Measurements from ENCODE around the gene MACF1.

The MACF1 gene

GRCh38 chr1:39392851-39393573 is 188.5 kb downstream of the MACF1 start:
- FAIRE-seq = no peak
- no peak for DNase-seq (ENCODE audit: insufficient read length, low spot score)
- TF ChIP-seq POLR2AphosphoS5 (IDR thresholded peaks at IDR 0.05; ENCODE audit: low read depth, low read length) (no peak), PAX5 (IDR thresholded peaks at IDR 0.05; ENCODE audit: insufficient read depth, low read length, severe bottlenecking) (no peak), POLR2A (IDR thresholded peaks at IDR 0.05; ENCODE audit: low read depth, low read length) (no peak), TAF1 (IDR thresholded peaks at IDR 0.05; ENCODE audit: low read depth, low read length) (no peak), POU2F2 (IDR thresholded peaks at IDR 0.05; ENCODE audit: low read depth, low read length) (no peak), SPI1 (IDR thresholded peaks at IDR 0.05; ENCODE audit: low read depth, low read length) (no peak)

GRCh38 chr1:39393645-39394044 is 189.2 kb downstream of the MACF1 start:
- no peak for FAIRE-seq

DNA sequence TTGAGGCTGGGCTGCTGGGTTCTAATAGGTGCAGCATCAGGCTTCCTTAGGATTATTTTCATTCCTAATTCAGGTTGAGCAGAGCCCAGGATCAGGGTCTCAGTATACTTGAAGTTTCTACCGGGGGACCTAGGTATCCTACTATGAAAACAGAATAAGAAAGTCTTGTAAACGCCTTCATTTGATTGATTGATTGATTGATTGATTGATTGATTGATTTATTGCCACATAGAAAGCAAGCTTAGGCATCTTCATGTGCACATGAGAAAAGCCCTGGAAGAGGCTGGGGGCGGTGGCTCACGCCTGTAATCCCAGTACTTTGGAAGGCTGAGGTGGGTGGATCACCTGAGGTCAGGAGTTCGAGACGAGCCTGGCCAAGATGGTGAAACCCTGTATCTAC is 189.6 kb downstream of the MACF1 start:
- TF ChIP-seq PAX5 (IDR thresholded peaks at IDR 0.05; ENCODE audit: insufficient read depth, low read length, severe bottlenecking) = no peak
- TF ChIP-seq POLR2A (IDR thresholded peaks at IDR 0.05; ENCODE audit: low read depth, low read length) = no peak
- no peak for TF ChIP-seq SPI1 (IDR thresholded peaks at IDR 0.05; ENCODE audit: low read depth, low read length)
- TF ChIP-seq TAF1 (IDR thresholded peaks at IDR 0.05; ENCODE audit: low read depth, low read length) = no peak
- TF ChIP-seq POU2F2 (IDR thresholded peaks at IDR 0.05; ENCODE audit: low read depth, low read length) = no peak
- TF ChIP-seq POLR2AphosphoS5 (IDR thresholded peaks at IDR 0.05; ENCODE audit: low read depth, low read length) = no peak
- no peak for FAIRE-seq
- DNase-seq (ENCODE audit: insufficient read length, low spot score) = no peak

More at GRCh38 chr1:39393645-39394044, 189.2 kb downstream of the MACF1 start:
- DNase-seq (ENCODE audit: insufficient read length, low spot score) = no peak
- no peak for TF ChIP-seq SPI1 (IDR thresholded peaks at IDR 0.05; ENCODE audit: low read depth, low read length)
- TF ChIP-seq POLR2AphosphoS5 (IDR thresholded peaks at IDR 0.05; ENCODE audit: low read depth, low read length) = no peak
- no peak for TF ChIP-seq POU2F2 (IDR thresholded peaks at IDR 0.05; ENCODE audit: low read depth, low read length)
- TF ChIP-seq POLR2A (IDR thresholded peaks at IDR 0.05; ENCODE audit: low read depth, low read length) = no peak
- no peak for TF ChIP-seq TAF1 (IDR thresholded peaks at IDR 0.05; ENCODE audit: low read depth, low read length)
- TF ChIP-seq PAX5 (IDR thresholded peaks at IDR 0.05; ENCODE audit: insufficient read depth, low read length, severe bottlenecking) = no peak

DNA sequence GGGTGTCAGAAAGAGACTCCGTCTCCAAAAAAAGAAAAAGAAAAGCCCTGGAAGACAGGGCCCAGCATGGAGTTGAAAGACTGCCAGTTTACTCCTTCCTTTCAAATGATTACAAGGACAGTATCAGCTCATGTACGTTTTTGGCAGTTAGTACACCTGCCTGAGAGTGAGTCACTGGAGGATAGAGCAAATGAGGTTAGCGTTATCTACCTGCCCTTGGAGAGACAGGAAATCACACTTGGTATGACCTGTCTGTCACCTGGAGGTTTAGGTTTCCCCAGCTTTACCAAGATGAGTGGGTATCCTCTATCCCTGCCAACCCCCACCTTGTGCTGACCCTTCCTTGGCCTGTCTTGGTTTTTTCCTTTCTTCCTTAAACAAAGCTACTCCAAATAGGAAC is 190.1 kb downstream of the MACF1 start:
- no peak for DNase-seq (ENCODE audit: insufficient read length, low spot score)
- FAIRE-seq = peak; percentile 45
- TF ChIP-seq POLR2AphosphoS5 (IDR thresholded peaks at IDR 0.05; ENCODE audit: low read depth, low read length) = no peak
- no peak for TF ChIP-seq TAF1 (IDR thresholded peaks at IDR 0.05; ENCODE audit: low read depth, low read length)
- no peak for TF ChIP-seq POLR2A (IDR thresholded peaks at IDR 0.05; ENCODE audit: low read depth, low read length)
- no peak for TF ChIP-seq POU2F2 (IDR thresholded peaks at IDR 0.05; ENCODE audit: low read depth, low read length)

DNA sequence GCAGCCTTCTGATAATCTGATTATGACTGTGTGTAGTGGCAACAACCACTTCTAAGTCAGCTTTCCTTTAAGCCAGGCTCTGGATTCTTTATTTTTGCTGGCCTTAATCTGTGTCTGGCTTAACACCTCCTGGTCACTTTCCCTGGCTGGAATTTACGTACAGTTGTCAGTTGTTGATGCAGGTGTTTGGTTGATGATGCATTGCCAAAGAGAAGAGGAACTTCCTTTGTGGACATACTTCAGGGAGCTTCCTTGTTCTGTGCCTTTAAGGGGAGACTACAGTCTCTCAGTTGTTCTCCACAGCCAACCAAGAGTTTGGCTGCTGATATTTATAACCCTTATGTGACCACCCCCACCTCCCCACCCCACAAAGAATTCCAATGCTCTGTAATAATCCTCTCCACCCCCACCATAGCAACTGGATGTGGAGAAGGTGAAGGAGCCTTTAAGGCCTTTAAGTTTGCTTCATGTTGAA is 190.9 kb downstream of the MACF1 start:
- DNase-seq (ENCODE audit: insufficient read length, low spot score) = no peak
- no peak for FAIRE-seq
- TF ChIP-seq POLR2AphosphoS5 (IDR thresholded peaks at IDR 0.05; ENCODE audit: low read depth, low read length) (no peak), POLR2A (IDR thresholded peaks at IDR 0.05; ENCODE audit: low read depth, low read length) (no peak), PAX5 (IDR thresholded peaks at IDR 0.05; ENCODE audit: insufficient read depth, low read length, severe bottlenecking) (no peak), TAF1 (IDR thresholded peaks at IDR 0.05; ENCODE audit: low read depth, low read length) (no peak), POU2F2 (IDR thresholded peaks at IDR 0.05; ENCODE audit: low read depth, low read length) (no peak), SPI1 (IDR thresholded peaks at IDR 0.05; ENCODE audit: low read depth, low read length) (no peak)

DNA sequence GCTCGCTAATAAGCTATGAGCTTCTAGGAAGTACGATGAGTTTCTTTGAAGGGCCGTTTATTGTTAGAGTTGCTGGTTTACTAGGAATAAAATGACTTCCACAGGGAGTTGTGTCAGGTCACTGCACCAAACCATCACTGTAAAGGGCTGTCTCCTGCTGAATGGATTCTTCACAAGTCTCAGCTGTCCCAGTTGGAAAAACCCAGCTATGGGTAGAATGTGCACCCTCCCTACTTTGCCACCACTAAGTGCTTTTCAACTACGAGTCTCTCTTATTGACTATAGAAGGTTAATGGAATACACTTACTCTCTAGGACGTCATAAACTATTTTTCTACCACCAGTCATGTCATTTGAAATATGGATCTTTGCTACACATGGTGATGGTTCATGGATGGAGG is 192.2 kb downstream of the MACF1 start:
- TF ChIP-seq POLR2AphosphoS5 (IDR thresholded peaks at IDR 0.05; ENCODE audit: low read depth, low read length) = no peak
- no peak for TF ChIP-seq TAF1 (IDR thresholded peaks at IDR 0.05; ENCODE audit: low read depth, low read length)
- TF ChIP-seq POLR2A (IDR thresholded peaks at IDR 0.05; ENCODE audit: low read depth, low read length) = no peak
- DNase-seq (ENCODE audit: insufficient read length, low spot score) (no peak), FAIRE-seq (no peak)

GRCh38 chr1:39397487-39397886 is 193.0 kb downstream of the MACF1 start:
- DNase-seq (ENCODE audit: insufficient read length, low spot score) = no peak
- no peak for TF ChIP-seq POLR2AphosphoS5 (IDR thresholded peaks at IDR 0.05; ENCODE audit: low read depth, low read length)
- TF ChIP-seq POLR2A (IDR thresholded peaks at IDR 0.05; ENCODE audit: low read depth, low read length) = no peak
- no peak for TF ChIP-seq SPI1 (IDR thresholded peaks at IDR 0.05; ENCODE audit: low read depth, low read length)
- no peak for TF ChIP-seq POU2F2 (IDR thresholded peaks at IDR 0.05; ENCODE audit: low read depth, low read length)
- no peak for TF ChIP-seq PAX5 (IDR thresholded peaks at IDR 0.05; ENCODE audit: insufficient read depth, low read length, severe bottlenecking)
- no peak for TF ChIP-seq TAF1 (IDR thresholded peaks at IDR 0.05; ENCODE audit: low read depth, low read length)
- no peak for FAIRE-seq

- no peak for TF ChIP-seq POU2F2 (IDR thresholded peaks at IDR 0.05; ENCODE audit: low read depth, low read length)
- no peak for TF ChIP-seq SPI1 (IDR thresholded peaks at IDR 0.05; ENCODE audit: low read depth, low read length)
- TF ChIP-seq PAX5 (IDR thresholded peaks at IDR 0.05; ENCODE audit: insufficient read depth, low read length, severe bottlenecking) = no peak
- TF ChIP-seq POLR2A (IDR thresholded peaks at IDR 0.05; ENCODE audit: low read depth, low read length) = no peak
- no peak for TF ChIP-seq TAF1 (IDR thresholded peaks at IDR 0.05; ENCODE audit: low read depth, low read length)
- no peak for TF ChIP-seq POLR2AphosphoS5 (IDR thresholded peaks at IDR 0.05; ENCODE audit: low read depth, low read length)
- DNase-seq (ENCODE audit: insufficient read length, low spot score) = no peak
- peak; percentile 82 for FAIRE-seq
Measured at GRCh38 chr1:39398278-39399021, 194.0 kb downstream of the MACF1 start.

GRCh38 chr1:39401106-39401505 is 196.6 kb downstream of the MACF1 start:
- DNase-seq (ENCODE audit: insufficient read length, low spot score) = no peak
- no peak for FAIRE-seq
- TF ChIP-seq SPI1 (IDR thresholded peaks at IDR 0.05; ENCODE audit: low read depth, low read length) (no peak), POLR2A (IDR thresholded peaks at IDR 0.05; ENCODE audit: low read depth, low read length) (no peak), POU2F2 (IDR thresholded peaks at IDR 0.05; ENCODE audit: low read depth, low read length) (no peak), PAX5 (IDR thresholded peaks at IDR 0.05; ENCODE audit: insufficient read depth, low read length, severe bottlenecking) (no peak), TAF1 (IDR thresholded peaks at IDR 0.05; ENCODE audit: low read depth, low read length) (no peak), POLR2AphosphoS5 (IDR thresholded peaks at IDR 0.05; ENCODE audit: low read depth, low read length) (no peak)

All from GM12891 (cell line).